Heart left ventricle (tissue), 13 donors: Measurements from ENCODE around the gene CATSPERD.

Source experiments
- CTCF ChIP-seq, 12 donors: fragments of 200-600 bp; sonication (generic) in 4 of 12; IDR thresholded peaks; one replicate each; pipeline versions ENCODE4 v1.5.0 to v1.8.0; 2018 to 2022; ENCODE audit warnings: antibody characterized with exemption in 12 of 12, mild to moderate bottlenecking in 5 of 12
- POLR2A ChIP-seq, 2 donors: fragments of 450-650 bp; IDR thresholded peaks; one replicate each; pipeline ENCODE4 v1.6.1; 2017; ENCODE audit warnings: antibody characterized with exemption in 2 of 2, mild to moderate bottlenecking in 2 of 2, moderate library complexity in 2 of 2
- donor health status: ischemic (EF 13 %, LVEDD 7.1; RV severe dilation, severe dysfunction).
- donor health status: DM: no; HTN: yes; CAD: no.
- donor health status: DM: no; HTN: no; CAD: no.
- donor health status: ischemic (EF 25% LVEDD 6.9; RV normal size, moderate dysfunction).
- donor health status: ischemic (EF 25% LVEDD 5.7; RV mildly dilated, moderate dysfunction).
- donor health status: ischemic (EF 35%, LVEDD 5.7; RV mildly dilated, moderate dysfunction).
- donor health status: nonischemic (EF 11% LVEDD 7.7; RV severe dilation, severe dysfunction).
- donor health status: DM: yes; HTN: yes; CAD: no.
- donor health status: PGD.
- donor health status: ischemic (EF 29% LVEDD 5.4; RV normal size, mild dysfunction).
- donor health status: nonischemic (EF 23%, LVEDD 6.1; RV moderate dilation, normal function).

DNA sequence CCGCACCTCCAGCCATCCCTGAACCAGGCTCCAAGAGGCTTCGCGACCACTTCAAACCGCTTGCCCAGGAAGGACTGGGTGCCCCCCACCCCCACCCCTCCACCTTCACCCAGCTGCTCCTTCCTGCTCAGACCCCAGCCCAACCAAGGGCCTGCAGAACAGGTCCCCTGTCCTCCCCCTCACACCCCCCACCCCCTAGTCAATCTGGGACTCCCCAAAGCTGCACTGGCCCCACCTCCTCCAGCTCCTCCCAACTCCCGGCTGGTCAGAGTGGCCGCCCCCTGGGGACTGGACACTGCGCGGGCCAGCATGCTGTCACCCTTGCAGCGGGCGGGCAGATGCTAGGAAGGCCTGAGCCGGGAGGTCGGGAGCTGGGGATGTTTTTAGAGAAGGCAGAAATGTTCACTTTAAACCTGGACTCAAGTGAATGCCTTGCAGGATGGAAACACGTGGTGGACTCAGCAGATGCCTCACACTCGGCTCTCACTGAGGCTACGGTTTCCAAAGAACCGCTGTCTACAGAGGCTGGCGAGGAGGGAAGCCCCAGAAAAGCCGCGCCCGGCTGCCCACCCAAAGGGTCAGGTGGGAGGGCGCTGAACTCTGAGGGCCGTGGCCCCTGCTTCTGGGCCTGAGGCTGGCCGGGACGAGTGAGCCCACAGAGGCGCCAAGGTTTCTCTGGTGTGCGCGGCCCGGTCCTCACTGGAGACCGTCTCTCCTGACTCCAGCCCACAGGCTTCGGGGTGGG, 22.4 kb upstream of the CATSPERD start:
- TF ChIP-seq CTCF (IDR thresholded peaks at IDR 0.05) (no peak), POLR2A (IDR thresholded peaks at IDR 0.05) (no peak)
